A673 (cell line): ENCODE measurements around the gene C1orf210.

Experiments
- EZH2 ChIP-seq: fragments of 200-600 bp; sonication (generic); IDR thresholded peaks from 2 replicates; pipeline ENCODE4 v1.6.1; 2017; ENCODE audit warnings: borderline replicate concordance, low read depth, mild to moderate bottlenecking, mixed read lengths, antibody characterized with exemption, low read length; ENCODE audit not compliant: poor library complexity, severe bottlenecking
- TF ChIP-seq, protein P1 (sequence below): fragments of 300-800, 200-600 bp; sonication (generic); conservative IDR thresholded peaks from 2 replicates; pipeline ENCODE4 v1.5.1; 2017; ENCODE audit warnings: low read depth, mild to moderate bottlenecking, antibody characterized with exemption, low read length, moderate library complexity, mixed read lengths

DNA sequence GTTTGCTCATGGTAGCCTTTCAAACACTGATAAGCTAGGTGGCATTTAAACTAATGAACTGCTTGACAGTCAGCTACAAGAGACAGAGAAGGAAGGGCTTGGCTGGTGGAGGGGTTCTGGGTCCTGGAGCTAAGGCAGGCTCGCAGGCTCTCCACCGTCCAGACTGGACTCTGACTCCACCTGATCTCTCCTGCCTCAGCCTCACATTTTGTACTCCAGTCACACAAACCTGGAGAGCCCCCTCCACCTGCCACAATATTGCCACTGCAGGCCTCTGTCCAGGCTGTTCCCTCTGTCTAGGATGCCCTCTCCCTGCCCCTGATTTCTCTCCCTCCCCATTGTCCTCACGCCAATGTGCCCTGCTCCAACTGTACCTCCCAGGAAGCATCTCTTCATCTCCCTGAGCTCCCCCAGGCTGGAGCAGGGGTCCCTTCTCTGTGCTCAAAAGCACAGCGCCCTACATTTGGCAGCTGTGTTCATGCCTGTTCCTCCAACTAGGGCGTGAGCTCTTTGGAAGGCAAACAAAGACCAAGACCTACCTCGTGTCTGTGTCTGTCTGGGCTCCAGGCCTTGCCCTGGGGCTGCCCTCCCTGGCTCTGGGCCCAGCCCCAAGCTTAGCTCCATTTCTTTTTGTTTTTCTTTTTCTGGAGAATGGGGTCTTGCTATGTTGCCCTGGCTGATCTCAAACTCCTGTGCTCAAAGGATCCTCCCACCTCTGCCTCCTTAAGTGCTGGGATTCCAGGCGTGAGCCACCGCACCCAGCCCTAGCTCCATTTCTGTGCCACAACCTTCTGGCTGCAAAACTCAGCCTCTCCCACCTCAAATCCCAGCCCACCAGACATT lies 18.3 kb upstream of the C1orf210 start:
- TF ChIP-seq, protein P1, sequence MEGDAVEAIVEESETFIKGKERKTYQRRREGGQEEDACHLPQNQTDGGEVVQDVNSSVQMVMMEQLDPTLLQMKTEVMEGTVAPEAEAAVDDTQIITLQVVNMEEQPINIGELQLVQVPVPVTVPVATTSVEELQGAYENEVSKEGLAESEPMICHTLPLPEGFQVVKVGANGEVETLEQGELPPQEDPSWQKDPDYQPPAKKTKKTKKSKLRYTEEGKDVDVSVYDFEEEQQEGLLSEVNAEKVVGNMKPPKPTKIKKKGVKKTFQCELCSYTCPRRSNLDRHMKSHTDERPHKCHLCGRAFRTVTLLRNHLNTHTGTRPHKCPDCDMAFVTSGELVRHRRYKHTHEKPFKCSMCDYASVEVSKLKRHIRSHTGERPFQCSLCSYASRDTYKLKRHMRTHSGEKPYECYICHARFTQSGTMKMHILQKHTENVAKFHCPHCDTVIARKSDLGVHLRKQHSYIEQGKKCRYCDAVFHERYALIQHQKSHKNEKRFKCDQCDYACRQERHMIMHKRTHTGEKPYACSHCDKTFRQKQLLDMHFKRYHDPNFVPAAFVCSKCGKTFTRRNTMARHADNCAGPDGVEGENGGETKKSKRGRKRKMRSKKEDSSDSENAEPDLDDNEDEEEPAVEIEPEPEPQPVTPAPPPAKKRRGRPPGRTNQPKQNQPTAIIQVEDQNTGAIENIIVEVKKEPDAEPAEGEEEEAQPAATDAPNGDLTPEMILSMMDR: no peak
- TF ChIP-seq EZH2: no peak
